B cell (primary cell): ENCODE results near the gene FAIM2. TPM values are rescaled to one million over a fixed set of nuclear protein-coding genes. Genes with fewer than 3 reads are reported as not detected.

Source experiments
- ATAC-seq: fragments of 200-7000 bp; cut with Tn5 transposase; one replicate; pipeline ENCODE4 v1.10.0; 2021; ENCODE audit warnings: low read depth, mild to moderate bottlenecking, moderate number of reproducible peaks, moderate library complexity
- CTCF ChIA-PET: fragments of 350-600 bp; sonication (Branson Sonifier 250); formaldehyde crosslinking; loops from one replicate; lab custom pipeline; 2021; ENCODE audit warnings: antibody characterized with exemption, inconsistent platforms; lab: Charles Lee
- POLR2A ChIA-PET: fragments of 350-600 bp; sonication (Branson Sonifier 250); formaldehyde crosslinking; loops from one replicate; lab custom pipeline; 2021; ENCODE audit warnings: antibody characterized with exemption; lab: Charles Lee
- DNase-seq: peaks from one replicate; pipeline ENCODE4 v3.0.0; 2013
- H2AFZ ChIP-seq: 2 replicates; pipeline ENCODE4 v1.6.1; 2012; ENCODE audit warnings: mild to moderate bottlenecking, low read depth, low read length; ENCODE audit not compliant: insufficient read depth, poor library complexity, severe bottlenecking
- H3K27ac ChIP-seq, 2 donors: 1 replicate in 1 of 2; 2 replicates in 1 of 2; pipeline ENCODE4 v1.5.1; 2012 to 2013; ENCODE audit warnings: low read length in 2 of 2, mild to moderate bottlenecking in 2 of 2, moderate library complexity in 1 of 2
- H3K27me3 ChIP-seq, 4 experiments: fragments of 200-600 bp in 1 of 4; sonication (generic) in 1 of 4; replicated peaks in 1 of 4; 1 replicate in 2 of 4; 2 replicates in 2 of 4; pipeline versions ENCODE4 v1.6.1 to v1.7.0; 2013 to 2016; ENCODE audit warnings: low read length in 3 of 4, mild to moderate bottlenecking in 2 of 4, mixed read lengths in 1 of 4, moderate library complexity in 1 of 4; ENCODE audit not compliant: insufficient read depth in 4 of 4, control insufficient read depth in 3 of 4; ENCODE audit errors: control extremely low read depth in 1 of 4
- H3K36me3 ChIP-seq, 2 experiments: replicated peaks in 1 of 2; 1 replicate in 1 of 2; 2 replicates in 1 of 2; pipeline versions ENCODE4 v1.6.1 to v1.7.1; 2013; ENCODE audit warnings: low read length in 1 of 2; ENCODE audit not compliant: insufficient read depth in 2 of 2, control insufficient read depth in 1 of 2; ENCODE audit errors: control extremely low read depth in 1 of 2, extremely low read depth in 1 of 2
- H3K4me1 ChIP-seq, 2 donors: fragments of 200-600 bp in 1 of 2; sonication (generic) in 1 of 2; 1 replicate in 1 of 2; 2 replicates in 1 of 2; pipeline versions ENCODE4 v1.5.1 to v1.6.1; 2013 to 2017; ENCODE audit warnings: low read length in 2 of 2; ENCODE audit not compliant: control insufficient read depth in 2 of 2, insufficient read depth in 2 of 2
- H3K4me2 ChIP-seq: replicated peaks from 2 replicates; pipeline ENCODE3; 2012; ENCODE audit warnings: mild to moderate bottlenecking, low read depth, low read length; ENCODE audit not compliant: poor library complexity, severe bottlenecking
- H3K4me3 ChIP-seq, 5 experiments: fragments of 200-600 bp in 1 of 5; sonication (generic) in 1 of 5; 1 replicate in 3 of 5; 2 replicates in 2 of 5; pipeline versions ENCODE4 v1.5.1 to v1.7.0; 2011 to 2016; ENCODE audit warnings: low read length in 4 of 5, mild to moderate bottlenecking in 4 of 5, low read depth in 2 of 5, control low read depth in 1 of 5, moderate library complexity in 1 of 5; ENCODE audit not compliant: insufficient read depth in 1 of 5; ENCODE audit errors: control extremely low read depth in 1 of 5, extremely low read depth in 1 of 5
- H3K79me2 ChIP-seq: fragments of 200-600 bp; sonication (generic); one replicate; pipeline ENCODE4 v1.6.0; 2016; ENCODE audit warnings: low read length; ENCODE audit not compliant: control insufficient read depth, insufficient read depth
- H3K9ac ChIP-seq: fragments of 200-600 bp; sonication (generic); 2 replicates; pipeline ENCODE4 v1.6.1; 2017; ENCODE audit warnings: mild to moderate bottlenecking, low read length, moderate library complexity
- H3K9me3 ChIP-seq, 3 donors: one replicate each; pipeline versions ENCODE4 v1.6.1 to v1.7.1; 2013; ENCODE audit warnings: low read length in 2 of 3; ENCODE audit not compliant: control insufficient read depth in 2 of 3, insufficient read depth in 1 of 3; ENCODE audit errors: control extremely low read depth in 1 of 3
- H4K20me1 ChIP-seq: 2 replicates; pipeline ENCODE4 v1.6.0; 2012; ENCODE audit warnings: mild to moderate bottlenecking, low read length; ENCODE audit not compliant: insufficient read depth, control insufficient read depth, poor library complexity, severe bottlenecking
- H3K27ac Mint-ChIP-seq: one replicate; pipeline ENCODE4 v1.8.0; 2021; ENCODE audit warnings: mixed read lengths
- H3K27me3 Mint-ChIP-seq: one replicate; pipeline ENCODE4 v1.8.0; 2021; ENCODE audit warnings: mixed read lengths
- H3K4me1 Mint-ChIP-seq: one replicate; pipeline ENCODE4 v1.8.0; 2021; ENCODE audit warnings: mixed read lengths
- H3K4me3 Mint-ChIP-seq: one replicate; pipeline ENCODE4 v1.8.0; 2021; ENCODE audit warnings: mixed read lengths
- H3K9me3 Mint-ChIP-seq: one replicate; pipeline ENCODE4 v1.8.0; 2022; ENCODE audit warnings: mixed read lengths; ENCODE audit not compliant: insufficient read depth
- CTCF ChIP-seq: fragments of 200-600 bp; IDR thresholded peaks from one replicate; pipeline ENCODE4 v1.8.0; 2022; ENCODE audit warnings: antibody characterized with exemption, mild to moderate bottlenecking
- EZH2 ChIP-seq: IDR thresholded peaks from 2 replicates; pipeline ENCODE4 v1.6.1; 2012; ENCODE audit warnings: borderline replicate concordance, low read depth, mild to moderate bottlenecking, moderate library complexity, low read length; ENCODE audit not compliant: insufficient read depth, poor library complexity, severe bottlenecking
- WGBS: methylation state at CpG from one replicate; pipeline ENCODE4 v1.1.5; 2013; ENCODE audit warnings: missing lambda C conversion rate; ENCODE audit not compliant: insufficient coverage; 5-methylcytosine and 5-hydroxymethylcytosine counted together
- intact Hi-C: fragments of 100-400 bp; cut with micrococcal nuclease; formaldehyde crosslinking; loops from one replicate; pipeline ENCODE4 v1.10.0; 2022
- polyA plus RNA-seq: library from polyadenylated mRNA; depleted of rRNA; stranded (reverse); fragments of >200 nt; gene quantifications from 2 replicates; pipeline ENCODE4 v1.2.3, GENCODE V29; 2012
- total RNA-seq, 2 donors: library from RNA; stranded (reverse); fragments of 120-200 nt in 1 of 2; gene quantifications; 1 replicate in 1 of 2; 2 replicates in 1 of 2; pipeline versions ENCODE4 v1.2.3 to v1.2.4, GENCODE V29; 2013 to 2022

Gene FAIM2
- total and polyA plus RNA-seq, 2 donors (not counting 1 experiment from before 2014, with no cell fraction given) = not detected

DNA sequence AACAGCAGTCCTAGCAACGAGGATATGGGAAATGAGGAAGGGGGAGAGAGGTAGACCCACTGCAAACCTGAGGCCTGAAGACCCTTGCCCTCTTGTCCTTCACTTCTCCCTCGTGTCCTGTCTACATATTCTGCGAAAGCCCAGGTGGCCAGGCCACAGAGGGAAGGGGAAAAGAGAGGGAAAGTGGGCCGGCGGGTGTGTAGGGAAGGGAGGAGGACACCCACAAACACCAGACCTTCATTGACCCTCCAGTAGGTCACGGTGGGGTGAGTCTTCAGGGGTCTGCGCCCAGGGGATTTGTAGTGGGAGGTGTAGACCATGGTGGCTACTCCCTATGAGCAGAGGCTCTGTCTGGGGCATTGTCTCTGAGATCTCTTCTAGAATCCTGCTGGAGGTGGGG is 3.8 kb downstream of the FAIM2 start:
- Mint-ChIP-seq H3K9me3 (no peaks in the 10 kb centered on the region), H3K4me3 (no peak overlapping the region), H3K4me1 (peaks cover 12% of the 10 kb centered on the region), H3K27me3 (peaks cover 32% of the 10 kb centered on the region), H3K27ac (no peak overlapping the region)
- intact Hi-C loops = no loop called here
- CTCF ChIA-PET = no interaction called here
- no peak overlapping the region for H2AFZ ChIP-seq
- TF ChIP-seq CTCF (no peak), EZH2 (no peak)
- ATAC-seq (no peak), DNase-seq (no peak)
- H4K20me1 ChIP-seq = no peaks in the 10 kb centered on the region
- POLR2A ChIA-PET = no interaction called here
- H3K4me3 ChIP-seq = no peak overlapping the region
- no peaks in the 10 kb centered on the region for H3K9me3 ChIP-seq
- no peaks in the 10 kb centered on the region for H3K79me2 ChIP-seq
- H3K27ac ChIP-seq = no peak overlapping the region
- no CpG with 5 or more reads among the region's 7 CpGs for WGBS
- peaks cover 0 to 30% (median 6%) of the 10 kb centered on the region in 4 experiments for H3K27me3 ChIP-seq
- H3K4me2 ChIP-seq = no peak overlapping the region
- no peaks in the 10 kb centered on the region for H3K36me3 ChIP-seq
- H3K4me1 ChIP-seq = peaks cover 11% of the 10 kb centered on the region in 2 donors
- H3K9ac ChIP-seq = no peak overlapping the region

- H3K4me1 Mint-ChIP-seq = peaks cover 10% of the 10 kb centered on the region
- Histone ChIP-seq H4K20me1 (no peaks in the 10 kb centered on the region), H3K79me2 (no peaks in the 10 kb centered on the region), H3K4me2 (no peak overlapping the region), H2AFZ (no peak overlapping the region), H3K9ac (no peak overlapping the region), H3K4me1 (peaks cover 7 to 10% of the 10 kb centered on the region in 2 donors), H3K9me3 (no peaks in the 10 kb centered on the region), H3K27me3 (peaks cover 0 to 24% (median 3%) of the 10 kb centered on the region in 4 experiments), H3K4me3 (no peak overlapping the region), H3K36me3 (no peaks in the 10 kb centered on the region), H3K27ac (no peak overlapping the region)
- ChIA-PET CTCF (no interaction called here), POLR2A (no interaction called here)
- H3K9me3 Mint-ChIP-seq = no peaks in the 10 kb centered on the region
- no peak for DNase-seq
- no peak overlapping the region for H3K27ac Mint-ChIP-seq
- H3K27me3 Mint-ChIP-seq = peaks cover 27% of the 10 kb centered on the region
- TF ChIP-seq EZH2 (no peak), CTCF (no peak)
- 93% methylated on average over 8 of the region's 9 CpGs for WGBS
- intact Hi-C loops = no loop called here
- no peak for ATAC-seq
- no peak overlapping the region for H3K4me3 Mint-ChIP-seq
These were observed 4.3 kb downstream of the FAIM2 start for GRCh38 chr12:49899286-49899843.
